Duodenal mucosa (tissue), 2 donors: ENCODE measurements around the gene VGLL4.
A peak's percentile ranks its signal among the peaks of the same experiment; 100 is the strongest.
"Not testable (repeated sequence)": the region's sequence is repeated elsewhere in the genome, so short reads cannot be mapped to it uniquely, and the experiment has no call there.

Experiments
- H3K27ac ChIP-seq: one replicate; pipeline ENCODE4 v1.7.0; 2013; ENCODE audit warnings: low read depth, low read length
- H3K27me3 ChIP-seq, 2 donors: one replicate each; pipeline ENCODE4 v1.7.0; 2013; ENCODE audit warnings: low read length in 2 of 2, control low read depth in 1 of 2; ENCODE audit not compliant: insufficient read depth in 2 of 2, control insufficient read depth in 1 of 2
- H3K36me3 ChIP-seq, 2 donors: one replicate each; pipeline ENCODE4 v1.7.0; 2013; ENCODE audit warnings: low read length in 2 of 2, control low read depth in 1 of 2; ENCODE audit not compliant: insufficient read depth in 2 of 2, control insufficient read depth in 1 of 2
- H3K4me1 ChIP-seq, 2 donors: one replicate each; pipeline ENCODE4 v1.7.0; 2013; ENCODE audit warnings: low read length in 2 of 2, control low read depth in 1 of 2; ENCODE audit not compliant: insufficient read depth in 2 of 2, control insufficient read depth in 1 of 2
- H3K4me3 ChIP-seq, 2 donors: one replicate each; pipeline ENCODE4 v1.7.0; 2013; ENCODE audit warnings: low read length in 2 of 2, low read depth in 1 of 2
- H3K9ac ChIP-seq, 2 donors: one replicate each; pipeline ENCODE4 v1.7.0; 2013; ENCODE audit warnings: low read length in 2 of 2, low read depth in 1 of 2
- H3K9me3 ChIP-seq, 2 donors: one replicate each; pipeline ENCODE4 v1.7.0; 2013; ENCODE audit warnings: low read length in 2 of 2, control low read depth in 1 of 2; ENCODE audit not compliant: control insufficient read depth in 1 of 2

The VGLL4 gene, protein sequence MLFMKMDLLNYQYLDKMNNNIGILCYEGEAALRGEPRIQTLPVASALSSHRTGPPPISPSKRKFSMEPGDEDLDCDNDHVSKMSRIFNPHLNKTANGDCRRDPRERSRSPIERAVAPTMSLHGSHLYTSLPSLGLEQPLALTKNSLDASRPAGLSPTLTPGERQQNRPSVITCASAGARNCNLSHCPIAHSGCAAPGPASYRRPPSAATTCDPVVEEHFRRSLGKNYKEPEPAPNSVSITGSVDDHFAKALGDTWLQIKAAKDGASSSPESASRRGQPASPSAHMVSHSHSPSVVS

DNA sequence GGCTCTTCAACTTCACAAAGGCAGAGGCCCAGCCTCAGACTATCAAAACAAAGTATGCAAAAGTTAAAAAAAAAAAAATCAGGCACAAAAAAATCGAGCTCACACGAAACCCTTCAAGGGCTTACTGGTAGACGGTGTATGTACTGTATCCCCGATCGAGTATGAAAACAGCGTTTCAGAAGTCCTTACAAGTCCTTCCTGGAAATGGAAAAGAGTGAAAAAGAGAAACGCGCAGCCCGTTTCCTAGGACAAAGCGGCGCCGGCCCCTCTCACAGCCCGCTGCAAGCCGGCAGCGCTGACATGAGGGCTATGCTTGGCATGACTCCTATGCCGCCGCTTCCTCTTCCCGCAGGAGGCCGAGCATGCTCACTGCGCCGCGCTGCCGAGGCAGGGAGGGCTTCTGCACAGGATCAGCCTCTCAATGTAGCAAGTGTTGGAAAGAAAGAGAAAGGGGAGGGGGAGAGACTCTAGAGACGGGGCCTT is at the start of gene VGLL4:
Gene VGLL4, minus strand, starts transcription at position 311 of the 483 bp plus-strand sequence. CDS start 397 bp downstream, outside the sequence.
- Histone ChIP-seq H3K4me1 (peaks cover 16 to 19% of the 10 kb centered on the region in 2 donors), H3K27ac (peak within 1 kb of the TSS; percentile 84)

DNA sequence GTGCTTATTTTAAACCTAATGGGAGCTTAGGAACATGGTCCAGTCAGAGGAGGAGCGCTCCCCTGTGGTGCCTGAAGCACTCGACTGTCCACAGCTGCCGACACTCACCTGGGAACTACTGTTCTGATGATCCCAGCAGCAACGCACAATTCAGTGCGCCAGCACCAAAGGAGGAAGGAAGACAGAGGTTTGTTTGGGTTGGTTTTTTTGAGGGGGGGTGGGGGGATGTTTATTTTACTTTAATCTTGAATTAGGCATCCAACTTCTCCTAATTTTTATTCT is 48.8 kb upstream of the VGLL4 start:
- Histone ChIP-seq H3K9me3 (no peaks in the 10 kb centered on the region), H3K27ac (no peak overlapping the region), H3K27me3 (no peaks in the 10 kb centered on the region)

More for the DNA sequence above, at the start of gene VGLL4:
- H3K9ac ChIP-seq = peak within 1 kb of the TSS; percentile 83 to 88
- H3K27me3 ChIP-seq = no peaks in the 10 kb centered on the region
- peak within 1 kb of the TSS; percentile 82 to 94 for H3K4me3 ChIP-seq
- no peaks in the 10 kb centered on the region for H3K9me3 ChIP-seq
- no peaks in the 10 kb centered on the region for H3K36me3 ChIP-seq

DNA sequence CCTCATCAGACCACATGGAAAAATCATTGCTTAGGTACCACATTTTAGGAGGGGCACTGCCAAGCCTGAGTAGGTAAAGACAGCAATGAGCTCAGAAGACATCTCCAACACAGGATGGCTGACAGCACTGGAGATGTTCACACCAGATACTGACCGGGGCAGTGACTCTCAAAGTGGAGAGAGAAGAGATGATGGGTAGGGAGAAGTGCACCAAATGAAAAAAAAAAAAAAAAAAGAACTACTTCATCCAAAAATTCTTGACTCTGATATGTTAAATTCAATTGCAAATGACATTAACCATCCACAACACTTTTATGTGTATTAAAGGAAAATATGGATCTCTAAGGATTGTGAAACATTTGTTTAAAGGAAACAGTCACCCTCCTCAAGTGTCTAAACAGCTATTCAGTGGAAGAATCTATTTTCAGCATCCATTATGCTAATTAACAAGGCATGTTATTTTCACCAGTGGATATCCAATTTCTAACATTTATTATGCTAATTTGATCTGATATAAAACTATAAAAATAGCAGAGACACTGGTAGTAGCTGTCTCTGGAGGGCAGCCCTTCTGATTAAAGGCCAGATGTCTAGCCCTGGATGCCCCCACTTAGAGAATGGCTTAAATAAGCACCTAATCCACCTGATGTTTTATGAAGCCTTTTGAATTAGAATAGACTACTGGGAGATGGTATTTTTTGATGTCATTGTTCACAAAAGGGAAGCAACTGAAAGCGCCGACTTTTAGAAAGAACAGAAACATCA is 48.2 kb upstream of the VGLL4 start:
- H3K4me3 ChIP-seq = no peak overlapping the region
- peaks cover 0 to 2% of the 10 kb centered on the region in 2 donors for H3K36me3 ChIP-seq
- H3K4me1 ChIP-seq = no peaks in the 10 kb centered on the region
- no peak overlapping the region for H3K27ac ChIP-seq
- H3K27me3 ChIP-seq = no peaks in the 10 kb centered on the region
- no peaks in the 10 kb centered on the region for H3K9me3 ChIP-seq
- H3K9ac ChIP-seq = no peak overlapping the region

More for the DNA sequence above, 48.8 kb upstream of the VGLL4 start:
- H3K4me1 ChIP-seq = no peaks in the 10 kb centered on the region
- peaks cover 0 to 2% of the 10 kb centered on the region in 2 donors for H3K36me3 ChIP-seq
- no peak overlapping the region for H3K9ac ChIP-seq
- no peak overlapping the region for H3K4me3 ChIP-seq

DNA sequence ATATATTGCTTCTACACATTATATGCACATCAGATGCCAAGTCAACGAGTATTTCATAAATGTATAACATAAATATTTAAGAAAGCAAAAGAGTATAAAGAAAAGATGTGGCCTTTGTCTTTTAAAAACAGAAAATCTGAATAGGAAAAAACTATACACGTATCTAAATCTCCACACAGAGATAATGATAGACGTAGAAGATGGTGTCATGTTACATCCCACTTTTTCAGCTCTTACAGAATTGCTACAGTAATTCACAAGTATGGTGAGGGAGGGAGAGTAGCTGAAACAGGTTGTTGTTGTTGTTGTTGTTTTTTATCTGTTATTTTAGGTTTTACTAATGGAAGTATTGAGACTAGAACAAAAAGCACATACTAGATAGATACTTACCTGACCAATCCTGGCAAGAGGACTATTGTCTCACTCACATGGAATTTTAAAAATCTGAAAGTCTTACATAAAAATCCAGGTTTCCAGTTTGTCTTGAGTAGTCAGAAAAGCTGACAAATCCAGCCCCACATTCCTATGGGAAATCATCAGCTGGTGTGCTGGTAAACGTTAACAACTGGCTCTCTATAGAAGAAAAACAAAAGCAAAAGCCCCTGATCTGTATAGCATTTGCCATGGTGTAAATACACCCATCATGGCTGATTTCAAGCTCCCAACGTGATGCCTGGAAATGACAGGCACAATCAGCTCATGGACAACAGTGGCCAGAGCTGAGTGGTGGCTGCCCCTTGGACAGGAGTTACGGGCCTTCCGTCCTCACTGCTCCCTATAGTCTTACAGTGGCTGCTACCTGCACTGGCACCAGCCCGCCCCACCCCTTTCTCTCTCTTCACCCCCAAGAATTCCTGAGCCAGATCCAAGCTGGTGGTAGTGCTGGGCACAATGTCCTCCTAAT is 47.4 kb upstream of the VGLL4 start:
- Histone ChIP-seq H3K27ac (no peak overlapping the region), H3K27me3 (no peaks in the 10 kb centered on the region), H3K9ac (no peak overlapping the region), H3K9me3 (no peaks in the 10 kb centered on the region), H3K4me3 (no peak overlapping the region), H3K36me3 (peaks cover 0 to 2% of the 10 kb centered on the region in 2 donors), H3K4me1 (no peaks in the 10 kb centered on the region)

DNA sequence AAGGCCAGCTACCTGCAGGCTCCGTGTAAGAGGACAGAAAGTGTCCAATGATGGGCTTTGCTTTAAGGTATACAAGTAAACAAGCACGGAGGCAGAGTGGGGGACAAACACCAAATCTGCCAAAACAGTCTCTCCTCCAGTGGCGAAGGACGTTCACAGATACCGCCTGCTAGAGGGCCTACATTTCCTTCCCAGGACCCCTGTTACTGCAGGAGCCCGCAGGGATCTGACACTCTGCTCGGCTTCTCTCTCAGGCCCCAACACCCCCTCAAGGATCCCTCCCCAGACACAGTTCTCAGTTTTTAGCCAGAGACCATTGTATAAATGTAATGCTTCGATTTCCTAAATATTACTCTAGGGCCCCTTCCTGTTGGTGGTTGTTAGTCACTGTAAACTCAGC is 46.0 kb upstream of the VGLL4 start:
- Histone ChIP-seq H3K4me3 (no peak overlapping the region), H3K27me3 (no peaks in the 10 kb centered on the region), H3K9me3 (no peaks in the 10 kb centered on the region), H3K36me3 (peaks cover 0 to 2% of the 10 kb centered on the region in 2 donors), H3K27ac (no peak overlapping the region), H3K4me1 (no peaks in the 10 kb centered on the region), H3K9ac (no peak overlapping the region)

DNA sequence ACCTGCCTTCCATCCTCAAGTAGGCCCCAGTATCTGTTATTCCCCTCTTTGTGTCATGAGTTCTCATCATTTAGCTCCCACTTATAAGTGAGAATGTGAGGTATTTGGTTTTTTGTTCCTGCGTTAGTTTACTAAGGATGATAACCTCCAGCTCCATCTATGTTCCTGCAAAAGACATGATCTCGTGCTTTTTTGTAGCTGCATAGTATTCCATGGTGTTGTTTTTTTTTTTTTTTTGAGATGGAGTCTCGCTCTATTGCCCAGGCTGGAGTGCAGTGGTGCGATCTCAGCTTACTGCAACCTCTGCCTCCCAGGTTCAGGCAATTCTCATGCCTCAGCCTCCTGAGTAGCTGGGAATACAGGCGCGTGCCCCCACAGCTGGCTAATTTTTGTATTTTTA is 41.3 kb upstream of the VGLL4 start:
- not testable (repeated sequence) for H3K4me3 ChIP-seq, H3K4me1 ChIP-seq, H3K27ac ChIP-seq

DNA sequence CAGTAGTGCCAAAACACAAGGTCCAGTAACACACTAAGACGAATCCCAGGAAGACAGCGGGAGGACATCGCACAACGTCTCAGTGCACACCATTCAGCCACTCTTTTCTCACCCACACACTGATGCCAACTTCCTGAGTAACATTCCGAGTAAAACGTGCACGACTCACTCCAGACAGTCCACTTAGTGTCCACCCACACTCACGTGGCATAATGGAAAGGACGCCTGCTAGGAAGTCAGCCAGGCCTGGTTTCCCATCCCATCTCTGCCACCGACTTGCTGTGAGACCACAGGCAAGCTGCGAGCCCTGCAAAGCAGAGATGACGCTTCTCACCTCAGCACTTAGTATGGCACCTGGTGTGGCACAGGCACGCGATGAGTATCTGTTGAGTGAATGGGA is 36.8 kb upstream of the VGLL4 start:
- no peak overlapping the region for H3K27ac ChIP-seq
- no peaks in the 10 kb centered on the region for H3K36me3 ChIP-seq
- H3K4me1 ChIP-seq = no peaks in the 10 kb centered on the region
- no peaks in the 10 kb centered on the region for H3K27me3 ChIP-seq
- H3K9me3 ChIP-seq = no peaks in the 10 kb centered on the region
- H3K9ac ChIP-seq = no peak overlapping the region
- H3K4me3 ChIP-seq = no peak overlapping the region

More for the DNA sequence above, 41.3 kb upstream of the VGLL4 start:
- H3K27me3 ChIP-seq, H3K9ac ChIP-seq, H3K36me3 ChIP-seq, H3K9me3 ChIP-seq: not testable (repeated sequence)

DNA sequence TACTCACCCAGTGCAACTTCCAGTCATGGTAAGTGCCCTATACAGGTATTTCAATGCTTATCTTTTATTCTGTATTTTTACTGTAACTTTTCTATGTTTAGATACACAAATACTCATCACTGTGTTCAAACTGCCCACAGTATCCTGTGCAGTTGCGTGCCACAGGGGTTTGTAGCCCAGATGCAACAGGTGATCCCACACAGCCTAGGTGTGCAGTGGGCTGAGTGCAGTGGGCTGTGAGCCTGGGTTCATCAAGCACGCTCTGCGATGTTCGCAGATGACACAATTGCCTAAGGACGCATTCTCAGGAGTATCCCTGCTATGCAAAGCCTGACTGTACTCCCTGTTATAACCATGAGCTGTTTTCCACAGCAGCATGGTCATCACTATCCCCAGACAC is 36.2 kb upstream of the VGLL4 start:
- H3K27ac ChIP-seq = no peak overlapping the region
- no peaks in the 10 kb centered on the region for H3K27me3 ChIP-seq
- no peaks in the 10 kb centered on the region for H3K9me3 ChIP-seq
- H3K9ac ChIP-seq = no peak overlapping the region
- no peaks in the 10 kb centered on the region for H3K4me1 ChIP-seq
- no peak overlapping the region for H3K4me3 ChIP-seq
- H3K36me3 ChIP-seq = no peaks in the 10 kb centered on the region

DNA sequence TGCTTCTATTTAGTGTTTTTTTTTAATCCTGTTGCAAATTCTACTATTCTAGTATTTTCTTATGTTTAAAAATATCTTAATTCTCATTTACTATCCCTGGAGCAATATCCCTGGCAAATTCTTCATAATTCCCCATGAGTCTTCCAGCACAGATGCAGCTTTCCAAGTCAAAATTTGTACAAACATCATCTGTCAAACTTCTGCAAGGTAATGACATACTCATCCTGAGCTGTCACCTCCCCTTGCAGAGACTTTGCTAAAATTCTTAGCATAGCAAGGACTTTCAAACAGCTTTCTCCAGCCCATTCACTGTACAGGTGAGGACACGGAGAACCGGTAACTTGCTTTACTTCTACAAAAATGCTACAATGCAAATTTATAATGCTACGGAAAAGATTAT is 28.6 kb upstream of the VGLL4 start:
- no peak overlapping the region for H3K9ac ChIP-seq
- no peaks in the 10 kb centered on the region for H3K27me3 ChIP-seq
- no peak overlapping the region for H3K27ac ChIP-seq
- H3K4me1 ChIP-seq = peaks cover 22 to 28% of the 10 kb centered on the region in 2 donors
- H3K4me3 ChIP-seq = no peak overlapping the region
- no peaks in the 10 kb centered on the region for H3K36me3 ChIP-seq
- no peaks in the 10 kb centered on the region for H3K9me3 ChIP-seq
